Ishikawa (cell line): ENCODE data around the gene SMIM44.
A peak's percentile ranks its signal among the peaks of the same experiment; 100 is the strongest.

Source experiments
- CEBPB ChIP-seq: IDR thresholded peaks from 2 replicates; pipeline ENCODE4 v1.6.1; 2012
- CREB1 ChIP-seq: IDR thresholded peaks from 2 replicates; pipeline ENCODE4 v1.6.1; 2012; ENCODE audit warnings: low read depth
- EGR1 ChIP-seq: IDR thresholded peaks from 2 replicates; pipeline ENCODE4 v1.6.1; 2012
- EP300 ChIP-seq: IDR thresholded peaks from 2 replicates; pipeline ENCODE4 v1.6.1; 2012; ENCODE audit warnings: borderline replicate concordance
- FOXM1 ChIP-seq: IDR thresholded peaks from 2 replicates; pipeline ENCODE4 v1.6.1; 2012; ENCODE audit warnings: low read depth, borderline replicate concordance
- MAX ChIP-seq: IDR thresholded peaks from 2 replicates; pipeline ENCODE4 v1.6.1; 2012
- NFIC ChIP-seq: IDR thresholded peaks from 2 replicates; pipeline ENCODE4 v1.6.1; 2012
- RAD21 ChIP-seq: IDR thresholded peaks from 2 replicates; pipeline ENCODE4 v1.6.1; 2012; ENCODE audit warnings: low read depth
- REST ChIP-seq: IDR thresholded peaks from 2 replicates; pipeline ENCODE4 v1.6.1; 2012; ENCODE audit warnings: low read depth, mild to moderate bottlenecking
- TAF1 ChIP-seq: IDR thresholded peaks from 2 replicates; pipeline ENCODE4 v1.6.1; 2012; ENCODE audit warnings: low read depth, mild to moderate bottlenecking
- TCF12 ChIP-seq: IDR thresholded peaks from 2 replicates; pipeline ENCODE4 v1.6.1; 2012; ENCODE audit warnings: low read depth
- TEAD4 ChIP-seq: IDR thresholded peaks from 2 replicates; pipeline ENCODE4 v1.6.1; 2012
- USF1 ChIP-seq: IDR thresholded peaks from 2 replicates; pipeline ENCODE4 v1.6.1; 2012
- YY1 ChIP-seq: IDR thresholded peaks from 2 replicates; pipeline ENCODE4 v1.6.1; 2012; ENCODE audit warnings: low read depth
- ZBTB7A ChIP-seq: IDR thresholded peaks from 2 replicates; pipeline ENCODE4 v1.6.1; 2012; ENCODE audit warnings: low read depth

SMIM44 gene

GRCh38 chr19:3450796-3451411 lies 32.3 kb downstream of the SMIM44 start:
- no peak for TF ChIP-seq ZBTB7A
- no peak for TF ChIP-seq FOXM1
- peak; percentile 90 for TF ChIP-seq USF1
- peak; percentile 94 for TF ChIP-seq CREB1
- peak; percentile 66 for TF ChIP-seq TCF12
- TF ChIP-seq MAX, result peak; percentile 84
- TF ChIP-seq EP300, result peak; percentile 52; the same call in 1 of the 2 replicates
- no peak for TF ChIP-seq REST
- TF ChIP-seq NFIC, result peak; percentile 89
- TF ChIP-seq TAF1, result no peak

GRCh38 chr19:3448616-3449334 lies 34.5 kb downstream of the SMIM44 start:
- TF ChIP-seq EP300 (no peak), MAX (no peak), FOXM1 (no peak), USF1 (no peak), NFIC (no peak), ZBTB7A (no peak), RAD21 (no peak), EGR1 (no peak), TEAD4 (no peak), CREB1 (no peak), CEBPB (no peak), REST (no peak), TAF1 (no peak)

GRCh38 chr19:3444695-3445234 lies 38.5 kb downstream of the SMIM44 start:
- no peak for TF ChIP-seq CEBPB
- TF ChIP-seq RAD21, result no peak
- no peak for TF ChIP-seq MAX
- no peak for TF ChIP-seq TCF12

GRCh38 chr19:3443840-3444694 lies 39.2 kb downstream of the SMIM44 start:
- TF ChIP-seq TAF1, result no peak
- no peak for TF ChIP-seq ZBTB7A
- TF ChIP-seq EGR1, result no peak
- no peak for TF ChIP-seq EP300
- no peak for TF ChIP-seq FOXM1
- no peak for TF ChIP-seq CREB1
- no peak for TF ChIP-seq YY1
- no peak for TF ChIP-seq USF1
- TF ChIP-seq REST, result no peak
